GM12865 (cell line): ENCODE data around the gene ACAP2.
A peak's percentile ranks its signal among the peaks of the same experiment; 100 is the strongest.

ENCODE experiments used
- DNase-seq: peaks from one replicate; pipeline ENCODE4 v3.0.0; 2010; ENCODE audit warnings: low read depth
- H3K4me3 ChIP-seq: 2 replicates; pipeline ENCODE4 v1.5.1; 2011; ENCODE audit warnings: mild to moderate bottlenecking, low read depth, low read length, control low read depth
- CTCF ChIP-seq: IDR thresholded peaks from 2 replicates; pipeline ENCODE4 v1.5.1; 2011; ENCODE audit warnings: low read length, control low read depth, low read depth, inconsistent platforms; ENCODE audit not compliant: insufficient read depth; ENCODE audit errors: missing control alignments

The ACAP2 gene

GRCh38 chr3:195265363-195265976 lies 177.3 kb downstream of the ACAP2 start:
- TF ChIP-seq CTCF: no peak
- no peak overlapping the region for H3K4me3 ChIP-seq
- DNase-seq: no peak

- TF ChIP-seq CTCF: no peak
- H3K4me3 ChIP-seq: no peak overlapping the region
- DNase-seq: no peak
These were observed 178.8 kb downstream of the ACAP2 start for GRCh38 chr3:195263925-195264600.

- DNase-seq: no peak
- no peak overlapping the region for H3K4me3 ChIP-seq
- no peak for TF ChIP-seq CTCF
These were observed 179.5 kb downstream of the ACAP2 start for GRCh38 chr3:195263193-195263924.

- no peak for DNase-seq
- no peak for TF ChIP-seq CTCF
- no peak overlapping the region for H3K4me3 ChIP-seq
These were observed 180.9 kb downstream of the ACAP2 start for GRCh38 chr3:195261925-195262324.

GRCh38 chr3:195260280-195260905 lies 182.4 kb downstream of the ACAP2 start:
- TF ChIP-seq CTCF: no peak
- DNase-seq: peak; percentile 28
- peak overlapping the region; percentile 46 for H3K4me3 ChIP-seq

GRCh38 chr3:195259475-195260279 lies 183.1 kb downstream of the ACAP2 start:
- peak; percentile 97 for DNase-seq
- H3K4me3 ChIP-seq: peak overlapping the region; percentile 62
- peak; percentile 75 for TF ChIP-seq CTCF
